ENCODE data around the gene DZIP3.
A peak's percentile ranks its signal among the peaks of the same experiment; 100 is the strongest.
"Not testable (repeated sequence)": the region's sequence is repeated elsewhere in the genome, so short reads cannot be mapped to it uniquely, and the experiment has no call there.

Gene DZIP3

DNA sequence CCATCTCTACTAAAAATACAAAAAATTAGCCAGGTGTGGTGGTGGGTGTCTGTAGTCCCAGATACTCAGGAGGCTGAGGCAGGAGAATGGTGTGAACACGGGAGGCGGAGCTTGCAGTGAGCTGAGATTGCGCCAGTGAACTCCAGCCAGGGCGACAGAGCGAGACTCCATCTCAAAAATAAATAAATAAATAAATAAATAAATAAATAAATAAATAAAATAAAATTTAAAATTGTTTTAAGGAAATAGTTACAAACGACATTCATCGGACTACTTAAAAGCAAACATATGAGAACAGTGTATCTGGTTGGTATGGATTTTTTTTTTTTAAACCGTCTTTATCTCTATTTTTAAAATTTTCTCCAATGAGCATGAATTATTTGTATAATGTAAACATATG, 26.6 kb downstream of the DZIP3 start:
- H3K27ac ChIP-seq (ENCODE audit: insufficient read depth, low read length, poor library complexity, severe bottlenecking); DNase-seq; H3K36me3 ChIP-seq (ENCODE audit: control insufficient read depth, insufficient read depth, low read length); H3K9me3 ChIP-seq (ENCODE audit: control insufficient read depth, low read length); H3K27me3 ChIP-seq (replicated peaks; ENCODE audit: control insufficient read depth, insufficient read depth, low read length, poor library complexity, severe bottlenecking); H3K4me3 ChIP-seq (ENCODE audit: insufficient read depth, low read depth, low read length, poor library complexity, severe bottlenecking); H3K4me1 ChIP-seq (ENCODE audit: control insufficient read depth, insufficient read depth, low read length, poor library complexity, severe bottlenecking): not testable (repeated sequence)

DNA sequence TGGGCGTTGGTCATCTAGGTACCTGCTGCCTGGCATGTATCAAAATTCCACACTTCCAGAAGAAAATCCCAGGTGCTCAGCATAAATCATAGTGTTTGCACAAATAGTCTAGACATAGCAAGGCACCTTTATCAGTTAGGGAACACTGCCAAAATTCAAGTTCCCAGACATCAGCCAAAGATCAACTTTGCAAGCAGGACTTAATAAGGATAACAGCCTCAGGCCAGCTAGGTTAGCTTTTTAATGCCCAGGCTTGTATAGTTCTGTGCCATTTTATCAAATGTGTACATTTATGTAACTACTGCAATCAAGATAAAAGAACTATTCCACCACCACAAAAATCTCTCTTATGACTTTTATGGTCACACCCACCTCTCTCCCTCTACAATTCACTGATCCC, 30.7 kb downstream of the DZIP3 start:
- H3K4me3 ChIP-seq (ENCODE audit: insufficient read depth, low read depth, low read length, poor library complexity, severe bottlenecking): no peak overlapping the region
- DNase-seq: no peak
- H3K27me3 ChIP-seq (replicated peaks; ENCODE audit: control insufficient read depth, insufficient read depth, low read length, poor library complexity, severe bottlenecking): no peaks in the 10 kb centered on the region
- H3K36me3 ChIP-seq (ENCODE audit: control insufficient read depth, insufficient read depth, low read length): peaks cover 8% of the 10 kb centered on the region
- H3K27ac ChIP-seq (ENCODE audit: insufficient read depth, low read length, poor library complexity, severe bottlenecking): no peak overlapping the region
- H3K9me3 ChIP-seq (ENCODE audit: control insufficient read depth, low read length): no peaks in the 10 kb centered on the region
- H3K4me1 ChIP-seq (ENCODE audit: control insufficient read depth, insufficient read depth, low read length, poor library complexity, severe bottlenecking): no peaks in the 10 kb centered on the region

DNA sequence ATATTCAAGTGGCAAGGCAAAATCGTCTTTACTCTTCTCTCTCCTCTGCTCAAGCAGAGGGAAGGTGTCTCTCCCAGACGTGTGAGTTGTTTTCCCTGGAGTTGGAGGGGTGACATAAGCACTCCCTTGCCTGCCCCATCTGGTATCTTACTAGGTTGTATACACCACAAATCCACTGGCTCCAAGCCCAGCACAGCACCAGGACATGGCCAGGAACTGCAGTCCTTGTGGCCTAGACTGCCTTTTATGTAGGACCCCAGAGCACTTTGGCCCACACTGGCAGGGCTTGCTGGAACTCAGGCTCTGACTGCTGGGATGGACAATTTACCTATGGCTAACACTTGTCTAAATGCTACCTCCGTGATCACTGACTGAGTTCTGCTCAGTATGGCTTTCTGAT, 34.0 kb downstream of the DZIP3 start:
- Histone ChIP-seq H3K4me1 (ENCODE audit: control insufficient read depth, insufficient read depth, low read length, poor library complexity, severe bottlenecking) (no peaks in the 10 kb centered on the region), H3K9me3 (ENCODE audit: control insufficient read depth, low read length) (no peaks in the 10 kb centered on the region), H3K36me3 (ENCODE audit: control insufficient read depth, insufficient read depth, low read length) (peaks cover 4% of the 10 kb centered on the region), H3K27ac (ENCODE audit: insufficient read depth, low read length, poor library complexity, severe bottlenecking) (no peak overlapping the region), H3K4me3 (ENCODE audit: insufficient read depth, low read depth, low read length, poor library complexity, severe bottlenecking) (no peak overlapping the region), H3K27me3 (replicated peaks; ENCODE audit: control insufficient read depth, insufficient read depth, low read length, poor library complexity, severe bottlenecking) (no peaks in the 10 kb centered on the region)
- DNase-seq: no peak

DNA sequence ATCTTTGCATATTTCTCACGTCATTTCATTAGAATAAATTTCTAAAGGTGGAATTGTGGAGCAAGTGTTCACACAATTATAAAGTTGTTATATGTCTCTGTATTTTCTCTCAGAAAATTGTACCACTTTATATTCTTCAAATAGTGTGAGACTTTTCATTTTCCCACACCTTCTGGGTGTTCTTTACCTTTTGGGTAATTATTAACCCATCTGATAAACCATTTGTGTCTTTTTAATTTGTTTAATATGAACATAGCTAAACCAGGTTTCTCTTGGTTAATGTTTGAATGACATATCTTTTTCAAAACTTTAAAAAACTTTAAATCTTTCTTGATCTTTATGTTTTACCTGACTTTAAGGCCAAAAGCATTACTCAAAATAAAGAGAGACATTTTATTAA, 40.5 kb downstream of the DZIP3 start:
- no peaks in the 10 kb centered on the region for H3K36me3 ChIP-seq (ENCODE audit: control insufficient read depth, insufficient read depth, low read length)
- no peaks in the 10 kb centered on the region for H3K27me3 ChIP-seq (replicated peaks; ENCODE audit: control insufficient read depth, insufficient read depth, low read length, poor library complexity, severe bottlenecking)
- DNase-seq: no peak
- no peak overlapping the region for H3K4me3 ChIP-seq (ENCODE audit: insufficient read depth, low read depth, low read length, poor library complexity, severe bottlenecking)
- H3K4me1 ChIP-seq (ENCODE audit: control insufficient read depth, insufficient read depth, low read length, poor library complexity, severe bottlenecking): no peaks in the 10 kb centered on the region
- H3K27ac ChIP-seq (ENCODE audit: insufficient read depth, low read length, poor library complexity, severe bottlenecking): no peak overlapping the region
- H3K9me3 ChIP-seq (ENCODE audit: control insufficient read depth, low read length): no peaks in the 10 kb centered on the region

DNA sequence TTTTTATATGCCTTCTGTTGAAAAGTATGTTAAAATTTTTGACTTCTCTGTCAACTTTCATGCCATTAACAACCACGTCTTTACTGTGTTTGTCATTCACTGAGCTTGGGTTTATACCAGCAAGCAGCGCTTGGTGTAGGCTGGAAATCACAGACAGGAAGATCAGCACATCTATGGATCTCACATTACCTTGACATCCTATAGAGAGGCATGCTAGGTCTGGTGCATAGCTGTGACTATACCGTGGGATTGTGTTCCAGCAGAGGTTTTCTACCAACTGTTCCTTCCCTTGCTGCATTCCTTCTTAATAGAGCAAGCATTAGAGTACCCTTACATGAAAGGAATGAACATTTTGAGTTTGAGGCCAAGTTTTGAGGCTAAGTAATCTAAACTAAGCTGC, 53.0 kb downstream of the DZIP3 start:
- DNase-seq: no peak
- Histone ChIP-seq H3K4me3 (ENCODE audit: insufficient read depth, low read depth, low read length, poor library complexity, severe bottlenecking) (no peak overlapping the region), H3K27ac (ENCODE audit: insufficient read depth, low read length, poor library complexity, severe bottlenecking) (no peak overlapping the region), H3K9me3 (ENCODE audit: control insufficient read depth, low read length) (no peaks in the 10 kb centered on the region), H3K36me3 (ENCODE audit: control insufficient read depth, insufficient read depth, low read length) (no peaks in the 10 kb centered on the region), H3K4me1 (ENCODE audit: control insufficient read depth, insufficient read depth, low read length, poor library complexity, severe bottlenecking) (no peaks in the 10 kb centered on the region), H3K27me3 (replicated peaks; ENCODE audit: control insufficient read depth, insufficient read depth, low read length, poor library complexity, severe bottlenecking) (no peaks in the 10 kb centered on the region)

DNA sequence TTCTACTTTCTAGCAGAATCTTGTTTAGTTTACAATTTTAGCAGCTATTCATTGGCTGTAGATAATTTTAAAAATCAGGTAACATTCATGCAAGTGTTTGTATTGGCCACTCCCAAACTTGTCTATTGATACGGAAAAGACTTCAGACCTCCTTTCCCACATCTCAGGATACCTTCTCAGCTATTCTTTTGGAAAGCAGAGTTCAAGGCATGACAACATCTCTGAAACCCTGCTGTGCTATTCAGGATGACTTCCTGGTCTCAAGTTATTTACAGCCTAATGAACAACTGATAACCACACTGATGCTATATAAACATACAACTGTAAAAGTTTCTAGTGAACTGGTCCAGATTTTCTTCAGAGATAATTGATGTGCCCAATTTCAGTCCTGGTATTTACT, 55.8 kb downstream of the DZIP3 start:
- Histone ChIP-seq H3K36me3 (ENCODE audit: control insufficient read depth, insufficient read depth, low read length) (no peaks in the 10 kb centered on the region), H3K4me3 (ENCODE audit: insufficient read depth, low read depth, low read length, poor library complexity, severe bottlenecking) (no peak overlapping the region), H3K27ac (ENCODE audit: insufficient read depth, low read length, poor library complexity, severe bottlenecking) (no peak overlapping the region), H3K27me3 (replicated peaks; ENCODE audit: control insufficient read depth, insufficient read depth, low read length, poor library complexity, severe bottlenecking) (no peaks in the 10 kb centered on the region), H3K9me3 (ENCODE audit: control insufficient read depth, low read length) (no peaks in the 10 kb centered on the region), H3K4me1 (ENCODE audit: control insufficient read depth, insufficient read depth, low read length, poor library complexity, severe bottlenecking) (no peaks in the 10 kb centered on the region)
- no peak for DNase-seq

DNA sequence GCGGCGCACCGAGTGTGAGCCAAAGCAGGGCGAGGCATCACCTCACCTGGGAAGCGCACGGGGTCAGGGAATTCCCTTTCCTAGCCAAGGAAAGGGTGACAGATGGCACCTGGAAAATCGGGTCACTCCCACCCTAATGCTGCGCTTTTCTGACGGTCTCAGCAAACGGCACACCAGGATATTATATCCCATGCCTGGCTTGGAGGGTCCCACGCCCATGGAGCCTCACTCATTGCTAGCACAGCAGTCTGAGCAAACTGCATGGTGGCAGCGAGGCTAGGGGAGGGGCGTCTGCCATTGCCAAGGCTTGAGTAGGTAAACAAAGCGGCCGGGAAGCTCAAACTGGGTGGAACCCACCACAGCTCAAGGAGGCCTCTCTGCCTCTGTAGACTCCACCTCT, 66.1 kb downstream of the DZIP3 start:
- not testable (repeated sequence) for H3K27ac ChIP-seq (ENCODE audit: insufficient read depth, low read length, poor library complexity, severe bottlenecking); H3K27me3 ChIP-seq (replicated peaks; ENCODE audit: control insufficient read depth, insufficient read depth, low read length, poor library complexity, severe bottlenecking); DNase-seq; H3K4me3 ChIP-seq (ENCODE audit: insufficient read depth, low read depth, low read length, poor library complexity, severe bottlenecking); H3K4me1 ChIP-seq (ENCODE audit: control insufficient read depth, insufficient read depth, low read length, poor library complexity, severe bottlenecking); H3K36me3 ChIP-seq (ENCODE audit: control insufficient read depth, insufficient read depth, low read length); H3K9me3 ChIP-seq (ENCODE audit: control insufficient read depth, low read length)

DNA sequence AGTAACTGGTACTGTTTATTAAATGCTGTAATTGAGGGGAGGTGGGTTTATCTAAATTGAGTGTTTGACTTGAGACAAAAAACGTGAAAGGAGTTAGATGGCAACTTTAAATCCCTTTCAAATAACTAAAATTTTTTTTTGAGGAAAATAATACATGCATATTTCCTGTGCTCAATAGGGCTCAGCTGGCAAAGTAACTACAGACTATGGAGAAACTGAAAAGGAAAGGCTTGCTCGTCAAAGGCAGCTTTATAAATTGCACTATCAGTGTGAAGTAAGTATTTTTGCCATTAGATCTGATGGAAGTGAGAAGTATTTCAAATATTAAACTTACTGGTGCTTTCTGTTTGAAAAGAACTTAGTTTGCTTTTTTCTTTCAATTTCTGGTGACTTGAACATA, 72.2 kb downstream of the DZIP3 start:
- Histone ChIP-seq H3K9me3 (ENCODE audit: control insufficient read depth, low read length) (no peaks in the 10 kb centered on the region), H3K36me3 (ENCODE audit: control insufficient read depth, insufficient read depth, low read length) (no peaks in the 10 kb centered on the region), H3K4me1 (ENCODE audit: control insufficient read depth, insufficient read depth, low read length, poor library complexity, severe bottlenecking) (no peaks in the 10 kb centered on the region), H3K27me3 (replicated peaks; ENCODE audit: control insufficient read depth, insufficient read depth, low read length, poor library complexity, severe bottlenecking) (no peaks in the 10 kb centered on the region), H3K4me3 (ENCODE audit: insufficient read depth, low read depth, low read length, poor library complexity, severe bottlenecking) (no peak overlapping the region), H3K27ac (ENCODE audit: insufficient read depth, low read length, poor library complexity, severe bottlenecking) (no peak overlapping the region)
- DNase-seq: no peak

DNA sequence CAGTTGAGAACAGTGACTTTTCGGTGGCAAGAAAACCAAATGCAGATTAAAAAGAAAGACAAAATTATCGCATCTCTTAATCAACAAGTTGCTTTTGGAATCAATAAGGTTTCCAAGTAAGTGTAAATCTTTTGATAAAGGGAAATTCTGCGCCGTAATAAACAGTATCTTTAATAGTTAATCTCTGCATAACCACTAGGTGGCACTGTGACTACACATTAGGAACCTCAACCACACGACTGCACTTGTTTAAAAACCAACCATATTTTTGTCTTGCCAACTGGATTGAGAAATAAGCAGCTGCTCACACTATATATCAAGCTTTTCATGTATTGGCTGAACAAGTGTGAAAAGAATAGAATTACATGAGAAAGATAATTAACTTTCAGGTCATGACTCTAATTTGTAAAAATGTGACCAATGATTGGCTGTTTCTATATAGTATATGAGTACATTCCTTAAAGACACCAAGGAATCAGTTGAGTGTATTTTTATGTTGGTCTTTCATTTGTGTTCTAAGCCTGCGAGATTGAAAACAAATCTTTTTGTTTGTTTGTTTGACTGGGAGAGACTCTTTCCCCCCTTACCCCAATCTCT, 72.7 kb downstream of the DZIP3 start:
- H3K27ac ChIP-seq (ENCODE audit: insufficient read depth, low read length, poor library complexity, severe bottlenecking): no peak overlapping the region
- no peak overlapping the region for H3K4me3 ChIP-seq (ENCODE audit: insufficient read depth, low read depth, low read length, poor library complexity, severe bottlenecking)
- H3K36me3 ChIP-seq (ENCODE audit: control insufficient read depth, insufficient read depth, low read length): no peaks in the 10 kb centered on the region
- H3K4me1 ChIP-seq (ENCODE audit: control insufficient read depth, insufficient read depth, low read length, poor library complexity, severe bottlenecking): no peaks in the 10 kb centered on the region
- DNase-seq: peak in 1 of 3 donors; percentile 38
- no peaks in the 10 kb centered on the region for H3K27me3 ChIP-seq (replicated peaks; ENCODE audit: control insufficient read depth, insufficient read depth, low read length, poor library complexity, severe bottlenecking)
- H3K9me3 ChIP-seq (ENCODE audit: control insufficient read depth, low read length): no peaks in the 10 kb centered on the region

DNA sequence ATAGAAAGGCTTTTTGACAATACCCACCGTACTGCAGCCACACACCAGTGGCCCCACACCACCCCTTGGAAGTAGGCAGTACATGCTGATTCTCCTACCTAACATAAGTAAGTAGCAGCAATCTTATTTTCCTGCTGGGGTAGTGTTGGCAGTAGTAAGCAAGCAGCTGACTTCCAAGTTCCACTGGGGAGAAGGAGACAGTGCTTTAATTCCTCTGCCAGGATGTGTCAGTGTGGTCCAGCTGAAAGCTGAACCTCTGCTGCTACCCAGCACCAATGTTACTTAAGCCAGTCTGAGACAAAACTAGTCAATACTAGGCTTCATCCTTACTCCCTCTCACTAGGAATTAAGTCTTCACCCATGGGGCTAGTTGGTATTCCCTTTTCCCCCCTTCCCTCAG, 74.7 kb downstream of the DZIP3 start:
- H3K4me3 ChIP-seq (ENCODE audit: insufficient read depth, low read depth, low read length, poor library complexity, severe bottlenecking): no peak overlapping the region
- H3K27ac ChIP-seq (ENCODE audit: insufficient read depth, low read length, poor library complexity, severe bottlenecking): no peak overlapping the region
- no peak for DNase-seq

DNA sequence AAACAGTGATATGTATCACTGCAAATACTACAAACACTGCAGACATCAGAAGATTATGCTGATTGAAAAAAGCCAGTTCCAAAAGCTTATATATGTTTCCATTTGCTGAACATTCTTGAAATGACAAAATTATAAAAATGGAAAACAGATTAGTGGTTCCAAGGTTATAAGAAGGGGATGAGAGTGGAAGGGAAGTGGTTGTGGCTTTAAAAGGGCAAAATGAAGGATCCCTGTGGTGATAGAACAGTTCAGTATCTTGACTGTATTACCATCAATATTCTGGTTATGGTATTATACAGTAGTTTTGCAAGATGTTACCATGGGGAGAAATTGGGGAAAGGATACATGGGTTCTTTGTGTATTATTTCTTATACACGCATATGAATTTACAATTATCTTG, 77.8 kb downstream of the DZIP3 start:
- no peaks in the 10 kb centered on the region for H3K9me3 ChIP-seq (ENCODE audit: control insufficient read depth, low read length)
- no peak for DNase-seq
- no peaks in the 10 kb centered on the region for H3K27me3 ChIP-seq (replicated peaks; ENCODE audit: control insufficient read depth, insufficient read depth, low read length, poor library complexity, severe bottlenecking)
- no peak overlapping the region for H3K4me3 ChIP-seq (ENCODE audit: insufficient read depth, low read depth, low read length, poor library complexity, severe bottlenecking)
- no peaks in the 10 kb centered on the region for H3K4me1 ChIP-seq (ENCODE audit: control insufficient read depth, insufficient read depth, low read length, poor library complexity, severe bottlenecking)
- no peaks in the 10 kb centered on the region for H3K36me3 ChIP-seq (ENCODE audit: control insufficient read depth, insufficient read depth, low read length)
- H3K27ac ChIP-seq (ENCODE audit: insufficient read depth, low read length, poor library complexity, severe bottlenecking): no peak overlapping the region

More for the DNA sequence above, 74.7 kb downstream of the DZIP3 start:
- no peaks in the 10 kb centered on the region for H3K9me3 ChIP-seq (ENCODE audit: control insufficient read depth, low read length)
- H3K4me1 ChIP-seq (ENCODE audit: control insufficient read depth, insufficient read depth, low read length, poor library complexity, severe bottlenecking): no peaks in the 10 kb centered on the region
- no peaks in the 10 kb centered on the region for H3K27me3 ChIP-seq (replicated peaks; ENCODE audit: control insufficient read depth, insufficient read depth, low read length, poor library complexity, severe bottlenecking)
- no peaks in the 10 kb centered on the region for H3K36me3 ChIP-seq (ENCODE audit: control insufficient read depth, insufficient read depth, low read length)

All from effector memory CD4-positive, alpha-beta T cell (primary cell).